GM12865 (cell line): ENCODE results near the gene CIDEB.

Experiments
- DNase-seq: peaks from one replicate; pipeline ENCODE4 v3.0.0; 2010; ENCODE audit warnings: low read depth
- H3K4me3 ChIP-seq: 2 replicates; pipeline ENCODE4 v1.5.1; 2011; ENCODE audit warnings: mild to moderate bottlenecking, low read depth, low read length, control low read depth
- CTCF ChIP-seq: IDR thresholded peaks from 2 replicates; pipeline ENCODE4 v1.5.1; 2011; ENCODE audit warnings: low read length, control low read depth, low read depth, inconsistent platforms; ENCODE audit not compliant: insufficient read depth; ENCODE audit errors: missing control alignments

CIDEB gene

DNA sequence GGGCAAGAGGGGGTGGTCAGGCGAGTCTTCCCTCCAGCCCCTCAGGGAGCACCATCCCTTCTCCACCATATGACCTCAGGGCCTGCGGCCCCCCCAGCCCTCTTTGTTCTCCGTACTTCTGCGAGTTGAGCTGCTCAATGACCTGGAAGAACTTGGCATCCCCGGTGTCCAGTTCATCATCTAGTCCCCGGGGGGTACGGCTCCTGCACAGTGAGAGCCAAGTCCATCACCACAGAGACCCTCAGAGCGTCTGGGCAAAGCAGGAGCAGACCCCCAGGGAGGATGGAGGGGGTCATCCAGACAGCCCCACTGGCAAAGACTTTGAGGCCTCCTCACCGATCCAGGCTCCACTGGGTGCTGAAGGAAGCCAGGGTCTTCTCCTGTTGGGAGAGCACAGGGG is 18.2 kb upstream of the CIDEB start:
- DNase-seq, result no peak
- no peak overlapping the region for H3K4me3 ChIP-seq
- TF ChIP-seq CTCF, result no peak

DNA sequence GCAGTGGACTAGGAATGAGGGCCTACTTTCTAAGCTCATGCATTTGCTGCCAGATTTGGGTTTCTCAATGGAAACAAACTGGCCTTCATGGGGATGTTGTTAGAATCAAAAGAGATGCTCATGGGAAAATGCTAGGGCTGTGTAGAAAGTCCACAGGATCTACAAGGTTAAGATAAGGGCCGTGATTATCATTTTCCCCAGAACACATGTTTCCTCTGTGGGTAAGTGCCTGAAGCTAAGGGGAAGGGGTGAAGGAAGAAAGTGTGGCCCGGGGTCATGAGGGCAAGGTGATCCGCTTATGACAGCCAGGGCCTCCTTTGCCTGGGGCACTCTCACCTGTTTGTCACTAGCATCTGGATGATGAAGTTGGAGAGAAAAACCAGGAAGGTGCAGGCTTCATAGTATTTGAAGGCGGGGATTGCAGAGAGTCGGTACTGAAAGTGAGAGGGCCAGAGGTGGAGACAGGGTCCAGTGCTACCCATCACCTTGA is 17.3 kb upstream of the CIDEB start:
- no peak for TF ChIP-seq CTCF
- no peak for DNase-seq
- H3K4me3 ChIP-seq, result no peak overlapping the region

DNA sequence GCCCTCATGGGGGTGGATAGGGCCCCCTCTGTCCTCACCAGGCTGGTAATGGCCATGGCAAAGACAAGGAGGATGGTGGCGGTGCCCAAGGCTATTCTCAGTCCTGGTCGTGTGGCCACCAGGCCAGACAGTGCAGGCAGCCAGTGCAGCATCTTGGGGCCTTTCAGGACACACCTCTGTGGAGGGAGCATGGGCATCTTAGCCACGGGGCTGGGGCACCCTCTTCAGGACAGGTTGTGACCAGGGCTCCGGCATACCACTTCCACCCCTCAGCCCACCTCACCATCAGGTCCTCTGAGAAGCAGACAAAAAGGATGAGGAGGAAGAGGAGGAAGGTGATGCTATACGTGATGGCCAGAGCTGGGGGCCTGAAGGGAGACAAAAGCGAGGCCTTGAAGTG is 16.2 kb upstream of the CIDEB start:
- TF ChIP-seq CTCF, result no peak
- no peak overlapping the region for H3K4me3 ChIP-seq
- DNase-seq, result no peak

DNA sequence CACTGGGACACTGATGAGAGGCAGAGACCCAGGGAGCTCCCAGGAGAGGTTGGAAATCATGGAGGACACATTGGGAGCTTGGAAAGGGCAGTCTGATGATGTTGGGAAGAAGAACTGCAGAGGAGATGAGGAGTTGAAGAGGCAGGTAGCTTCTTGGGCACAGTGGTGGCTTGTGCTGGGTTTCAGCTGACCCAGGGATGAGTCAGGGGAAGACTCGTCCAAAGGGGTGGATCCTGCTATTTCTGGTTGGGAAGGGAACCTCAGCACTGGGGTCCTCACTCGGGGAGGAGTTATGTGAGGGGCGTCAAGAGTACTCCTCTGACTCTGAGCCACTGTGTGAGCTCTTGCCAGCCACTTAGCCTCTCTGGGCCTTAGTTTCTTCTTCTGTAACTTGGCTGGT is 15.6 kb upstream of the CIDEB start:
- no peak overlapping the region for H3K4me3 ChIP-seq
- DNase-seq, result no peak
- TF ChIP-seq CTCF, result no peak

GRCh38 chr14:24322672-24323071 is 14.9 kb upstream of the CIDEB start:
- no peak for DNase-seq
- H3K4me3 ChIP-seq, result no peak overlapping the region
- TF ChIP-seq CTCF, result no peak

DNA sequence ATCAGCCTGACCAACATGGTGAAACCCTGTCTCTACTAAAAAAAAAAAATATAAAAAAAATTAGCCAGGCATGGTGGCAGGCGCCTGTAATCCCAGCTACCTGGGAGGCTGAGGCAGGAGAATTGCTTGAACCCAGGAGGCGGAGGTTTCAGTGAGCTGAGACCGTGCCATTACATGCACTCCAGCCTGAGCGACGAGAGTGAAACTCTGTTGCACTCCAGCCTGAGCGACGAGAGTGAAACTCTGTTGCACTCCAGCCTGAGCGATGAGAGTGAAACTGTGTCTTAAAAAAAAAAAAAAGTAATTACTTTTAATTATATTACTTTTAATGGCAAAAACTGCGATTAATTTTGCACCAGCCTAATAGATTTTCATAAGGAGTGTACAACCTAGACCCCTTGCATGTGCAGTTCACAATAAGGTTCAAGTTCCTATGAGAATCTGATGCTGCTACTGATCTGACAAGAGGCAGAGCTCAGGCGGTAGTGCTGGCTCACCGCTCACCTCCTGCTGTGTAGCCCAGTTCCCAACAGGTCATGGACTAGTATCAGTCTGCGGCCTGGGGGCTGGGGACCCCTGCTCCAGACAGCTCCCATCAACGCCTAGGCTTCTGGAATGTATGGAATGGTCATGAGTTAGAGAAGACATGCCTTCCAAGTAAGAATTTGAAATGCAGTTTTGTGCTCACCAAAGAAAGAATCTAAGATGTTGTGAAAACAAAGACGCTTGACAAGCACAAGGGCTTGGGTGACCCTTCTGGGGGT is 13.6 kb upstream of the CIDEB start:
- DNase-seq, result no peak
- H3K4me3 ChIP-seq, result no peak overlapping the region
- no peak for TF ChIP-seq CTCF
